SU-DHL-6 (cell line): Measurements from ENCODE around the gene TTYH1.

Experiments used
- H2AFZ ChIP-seq: fragments of 200-600 bp; sonication (generic); 2 replicates; pipeline ENCODE4 v1.6.1; 2014; ENCODE audit warnings: low read depth, mild to moderate bottlenecking, moderate library complexity, mixed read lengths, antibody characterized with exemption, low read length; ENCODE audit not compliant: severe bottlenecking
- H3F3A ChIP-seq: fragments of 200-600 bp; shearing (Covaris generic); 2 replicates; pipeline ENCODE4 v1.6.0; 2016; ENCODE audit warnings: antibody characterized with exemption, mild to moderate bottlenecking; ENCODE audit not compliant: insufficient read depth
- H3K27ac ChIP-seq: fragments of 200-600 bp; sonication (generic); 2 replicates; pipeline ENCODE4 v1.5.1; 2016; ENCODE audit warnings: low read depth, mild to moderate bottlenecking, low read length, moderate library complexity, mixed read lengths
- H3K27me3 ChIP-seq: fragments of 200-600 bp; sonication (generic), shearing (Covaris generic); 2 replicates; pipeline ENCODE4 v1.6.0; 2014; ENCODE audit warnings: mild to moderate bottlenecking, low read length
- H3K36me3 ChIP-seq: fragments of 200-600 bp; sonication (generic); 2 replicates; pipeline ENCODE4 v1.6.1; 2014; ENCODE audit warnings: mild to moderate bottlenecking, low read length, mixed read lengths
- H3K4me2 ChIP-seq: fragments of 300-600, 200-600 bp; shearing (Covaris generic), sonication (generic); 2 replicates; pipeline ENCODE4 v1.6.0; 2014; ENCODE audit warnings: low read length, low read depth, mild to moderate bottlenecking; ENCODE audit not compliant: poor library complexity, severe bottlenecking
- H3K4me3 ChIP-seq: fragments of 200-600 bp; sonication (generic); 2 replicates; pipeline ENCODE4 v1.5.1; 2014; ENCODE audit warnings: antibody characterized with exemption, low read length, mild to moderate bottlenecking, mixed read lengths; ENCODE audit not compliant: insufficient read depth, poor library complexity, severe bottlenecking
- H3K79me2 ChIP-seq: fragments of 200-600 bp; sonication (generic); 2 replicates; pipeline ENCODE4 v1.6.1; 2014; ENCODE audit warnings: mild to moderate bottlenecking, low read length, moderate library complexity; ENCODE audit not compliant: insufficient read depth
- H3K9ac ChIP-seq: fragments of 200-600 bp; sonication (generic); 2 replicates; pipeline ENCODE4 v1.7.0; 2014; ENCODE audit warnings: mild to moderate bottlenecking, low read length
- H3K9me2 ChIP-seq: fragments of 200-600 bp; sonication (generic); replicated peaks from 2 replicates; pipeline ENCODE4 v1.6.1; 2014; ENCODE audit warnings: low read length; ENCODE audit not compliant: insufficient read depth
- H3K9me3 ChIP-seq: fragments of 200-600 bp; sonication (generic); 2 replicates; pipeline ENCODE4 v1.6.1; 2014; ENCODE audit warnings: low read length, mixed read lengths; ENCODE audit not compliant: insufficient read depth
- H4K20me1 ChIP-seq: fragments of 200-600 bp; sonication (generic); 2 replicates; pipeline ENCODE4 v1.6.1; 2014; ENCODE audit warnings: low read depth, mild to moderate bottlenecking, antibody characterized with exemption, low read length, moderate library complexity, mixed read lengths
- EZH2phosphoT487 ChIP-seq: fragments of 200-600 bp; sonication (generic), shearing (Covaris generic); conservative IDR thresholded peaks from 2 replicates; pipeline ENCODE4 v1.6.1; 2018; ENCODE audit warnings: mild to moderate bottlenecking, antibody characterized with exemption, low read length, moderate library complexity, mixed read lengths
- TF ChIP-seq, protein P1 (sequence below): fragments of 200-600 bp; sonication (generic); IDR thresholded peaks from one replicate; pipeline ENCODE4 v1.5.1; 2017; ENCODE audit warnings: antibody characterized with exemption, mild to moderate bottlenecking, low read length, moderate library complexity; ENCODE audit not compliant: insufficient read depth, poor library complexity, severe bottlenecking

The TTYH1 gene

DNA sequence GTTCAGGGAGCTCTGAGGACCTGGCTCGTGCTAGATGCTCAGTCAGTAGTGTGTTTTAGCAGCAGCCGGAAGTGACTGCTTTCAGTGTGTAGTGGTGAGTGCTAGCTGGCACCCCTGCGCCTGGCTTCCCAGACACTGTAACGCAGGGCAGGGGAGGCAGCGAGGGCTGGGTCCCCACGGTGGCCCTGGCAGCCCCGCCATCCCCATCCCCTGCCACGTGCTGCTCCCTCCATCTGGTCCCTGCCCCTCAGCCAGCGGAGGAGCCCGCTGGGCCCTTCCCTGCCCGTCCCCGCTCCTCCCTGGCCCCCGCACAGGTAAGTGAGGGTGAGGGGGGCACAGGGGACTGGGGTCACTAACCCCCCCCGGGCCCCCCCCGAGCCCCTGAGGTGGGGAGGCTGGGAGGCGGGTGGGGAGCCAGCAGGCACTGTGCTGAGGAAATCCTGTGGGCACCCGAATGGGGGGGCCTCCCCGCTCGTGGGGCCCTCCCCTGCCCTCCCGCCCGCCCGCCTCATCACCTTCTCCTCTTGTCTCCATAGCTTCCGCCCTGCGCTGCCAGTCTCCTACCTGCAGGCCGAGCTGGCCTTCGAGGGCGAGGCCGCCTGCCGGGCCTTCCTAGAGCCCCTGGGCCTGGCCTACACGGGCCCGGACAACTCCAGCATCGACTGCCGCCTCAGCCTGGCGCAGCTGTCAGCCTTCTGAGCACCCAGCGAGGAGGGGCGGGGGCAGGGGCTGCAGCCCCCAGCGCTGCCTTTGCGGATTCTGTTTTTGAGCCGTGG, 45.2 kb downstream of the TTYH1 start:
- Histone ChIP-seq H3K9me3 (no peaks in the 10 kb centered on the region), H3K79me2 (no peaks in the 10 kb centered on the region), H4K20me1 (no peaks in the 10 kb centered on the region; the same call in 1 of the 2 replicates), H3K9me2 (no peaks in the 10 kb centered on the region), H3K36me3 (0 out of 2 replicates have a peak, but pooled peaks cover 5% of the 10 kb centered on the region), H3F3A (peaks cover 24% of the 10 kb centered on the region; the same call in 1 of the 2 replicates), H3K4me2 (no peak overlapping the region), H3K27ac (no peak overlapping the region), H3K27me3 (no peaks in the 10 kb centered on the region), H3K4me3 (no peak overlapping the region), H3K9ac (no peak overlapping the region), H2AFZ (no peak overlapping the region)
- TF ChIP-seq EZH2phosphoT487: no peak
- TF ChIP-seq, protein P1, sequence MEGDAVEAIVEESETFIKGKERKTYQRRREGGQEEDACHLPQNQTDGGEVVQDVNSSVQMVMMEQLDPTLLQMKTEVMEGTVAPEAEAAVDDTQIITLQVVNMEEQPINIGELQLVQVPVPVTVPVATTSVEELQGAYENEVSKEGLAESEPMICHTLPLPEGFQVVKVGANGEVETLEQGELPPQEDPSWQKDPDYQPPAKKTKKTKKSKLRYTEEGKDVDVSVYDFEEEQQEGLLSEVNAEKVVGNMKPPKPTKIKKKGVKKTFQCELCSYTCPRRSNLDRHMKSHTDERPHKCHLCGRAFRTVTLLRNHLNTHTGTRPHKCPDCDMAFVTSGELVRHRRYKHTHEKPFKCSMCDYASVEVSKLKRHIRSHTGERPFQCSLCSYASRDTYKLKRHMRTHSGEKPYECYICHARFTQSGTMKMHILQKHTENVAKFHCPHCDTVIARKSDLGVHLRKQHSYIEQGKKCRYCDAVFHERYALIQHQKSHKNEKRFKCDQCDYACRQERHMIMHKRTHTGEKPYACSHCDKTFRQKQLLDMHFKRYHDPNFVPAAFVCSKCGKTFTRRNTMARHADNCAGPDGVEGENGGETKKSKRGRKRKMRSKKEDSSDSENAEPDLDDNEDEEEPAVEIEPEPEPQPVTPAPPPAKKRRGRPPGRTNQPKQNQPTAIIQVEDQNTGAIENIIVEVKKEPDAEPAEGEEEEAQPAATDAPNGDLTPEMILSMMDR: no peak

DNA sequence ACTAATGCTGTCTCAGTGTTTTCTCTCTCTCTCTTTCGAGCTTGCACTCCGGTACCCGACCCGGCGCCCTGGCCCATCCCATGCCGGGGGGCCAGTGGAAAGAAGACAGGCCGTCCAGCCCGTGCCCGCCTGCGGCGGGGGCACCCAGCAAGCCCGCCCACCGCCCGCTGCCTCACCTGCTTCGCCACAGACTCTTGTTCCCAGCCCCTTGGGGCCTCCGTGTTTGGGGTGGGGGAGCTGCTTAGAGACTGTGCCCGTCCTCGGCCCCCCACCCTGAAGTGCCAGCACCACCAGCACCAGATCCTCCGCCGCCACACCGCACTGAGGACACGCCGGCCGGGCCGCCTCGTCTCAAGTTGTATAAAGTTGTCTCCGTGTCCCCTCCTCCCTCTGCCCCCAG, 45.9 kb downstream of the TTYH1 start:
- no peaks in the 10 kb centered on the region for H3K79me2 ChIP-seq

DNA sequence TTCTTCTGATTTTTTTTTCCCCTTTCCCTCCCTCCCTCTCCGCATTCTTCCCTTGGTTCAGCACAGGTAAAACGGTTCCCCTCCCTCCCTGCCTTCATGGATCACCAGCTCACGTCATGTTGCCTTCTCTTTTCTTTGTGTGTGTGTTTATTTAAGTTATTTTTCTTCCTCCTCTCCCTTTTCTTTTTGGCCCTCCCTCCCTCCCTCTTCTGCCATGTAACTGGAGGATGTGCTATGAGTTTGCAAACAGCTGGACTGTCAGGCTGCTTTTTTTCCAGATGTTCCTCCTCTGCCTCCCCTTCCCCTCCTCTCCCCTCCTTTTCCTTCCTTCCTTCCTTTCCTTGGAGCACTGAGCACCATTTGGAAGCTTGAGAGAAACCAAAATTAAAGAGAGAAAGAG, 46.3 kb downstream of the TTYH1 start:
- H3K4me2 ChIP-seq: no peak overlapping the region

More for the DNA sequence above, 45.9 kb downstream of the TTYH1 start:
- no peaks in the 10 kb centered on the region for H3K9me3 ChIP-seq
- no peak overlapping the region for H3K27ac ChIP-seq
- peaks cover 24% of the 10 kb centered on the region; the same call in 1 of the 2 replicates for H3F3A ChIP-seq
- H3K9ac ChIP-seq: no peak overlapping the region
- TF ChIP-seq EZH2phosphoT487: no peak
- TF ChIP-seq, protein P1: no peak
- no peaks in the 10 kb centered on the region for H3K27me3 ChIP-seq
- H3K4me3 ChIP-seq: no peak overlapping the region
- H3K36me3 ChIP-seq: 0 out of 2 replicates have a peak, but pooled peaks cover 5% of the 10 kb centered on the region
- H3K4me2 ChIP-seq: no peak overlapping the region
- no peak overlapping the region for H2AFZ ChIP-seq
- no peaks in the 10 kb centered on the region; the same call in 1 of the 2 replicates for H4K20me1 ChIP-seq
- H3K9me2 ChIP-seq: no peaks in the 10 kb centered on the region

More for the DNA sequence above, 46.3 kb downstream of the TTYH1 start:
- Histone ChIP-seq H3K9me2 (no peaks in the 10 kb centered on the region), H3K9me3 (no peaks in the 10 kb centered on the region), H3K27me3 (no peaks in the 10 kb centered on the region), H3K4me3 (no peak overlapping the region), H3F3A (peaks cover 24% of the 10 kb centered on the region; the same call in 1 of the 2 replicates), H3K27ac (no peak overlapping the region), H4K20me1 (no peaks in the 10 kb centered on the region; the same call in 1 of the 2 replicates), H3K79me2 (no peaks in the 10 kb centered on the region), H3K9ac (no peak overlapping the region), H3K36me3 (0 out of 2 replicates have a peak, but pooled peaks cover 5% of the 10 kb centered on the region), H2AFZ (no peak overlapping the region)
- no peak for TF ChIP-seq EZH2phosphoT487
- TF ChIP-seq, protein P1: no peak
